Osteoblast (primary cell): Measurements from ENCODE around the gene CARD11. TPM values are rescaled to one million over a fixed set of nuclear protein-coding genes. Genes with fewer than 3 reads are reported as not detected.

ENCODE experiments used
- DNase-seq: peaks from one replicate; pipeline ENCODE4 v3.0.0; 2011; ENCODE audit warnings: low spot score, mixed read lengths; ENCODE audit not compliant: insufficient read length; ENCODE audit errors: missing footprints
- H2AFZ ChIP-seq: 2 replicates; pipeline ENCODE4 v1.6.0; 2011; ENCODE audit warnings: mild to moderate bottlenecking, low read length
- H3K27ac ChIP-seq: 2 replicates; pipeline ENCODE4 v1.5.1; 2011; ENCODE audit warnings: mild to moderate bottlenecking, low read depth, low read length, moderate library complexity
- H3K27me3 ChIP-seq: 2 replicates; pipeline ENCODE4 v1.6.0; 2012; ENCODE audit warnings: mild to moderate bottlenecking, control low read depth, inconsistent platforms, low read length, moderate library complexity; ENCODE audit not compliant: insufficient read depth
- H3K36me3 ChIP-seq: 2 replicates; pipeline ENCODE4 v1.5.1; 2011; ENCODE audit warnings: mild to moderate bottlenecking, low read length, control low read depth, moderate library complexity; ENCODE audit not compliant: insufficient read depth
- H3K4me1 ChIP-seq: 2 replicates; pipeline ENCODE4 v1.5.1; 2011; ENCODE audit warnings: mild to moderate bottlenecking, low read length, control low read depth, moderate library complexity; ENCODE audit not compliant: insufficient read depth
- H3K4me2 ChIP-seq: 2 replicates; pipeline ENCODE4 v1.6.0; 2011; ENCODE audit warnings: mild to moderate bottlenecking, low read length; ENCODE audit not compliant: insufficient read depth
- H3K4me3 ChIP-seq: fragments of 200-600 bp; sonication (generic); 3 replicates; pipeline ENCODE4 v1.5.1; 2012; ENCODE audit warnings: mild to moderate bottlenecking, low read length, inconsistent platforms; ENCODE audit not compliant: insufficient read depth
- H3K79me2 ChIP-seq: 2 replicates; pipeline ENCODE4 v1.6.0; 2012; ENCODE audit warnings: mild to moderate bottlenecking, low read length, control low read depth, inconsistent platforms; ENCODE audit not compliant: insufficient read depth
- H3K9me3 ChIP-seq: 2 replicates; pipeline ENCODE4 v1.5.1; 2011; ENCODE audit warnings: low read depth, low read length, control low read depth
- H4K20me1 ChIP-seq: 2 replicates; pipeline ENCODE4 v1.6.0; 2012; ENCODE audit warnings: mild to moderate bottlenecking, low read length, control low read depth; ENCODE audit not compliant: insufficient read depth
- CTCF ChIP-seq: IDR thresholded peaks from 2 replicates; pipeline ENCODE4 v1.5.1; 2011; ENCODE audit warnings: mild to moderate bottlenecking, low read depth, low read length, moderate library complexity; ENCODE audit errors: extremely low read depth
- total RNA-seq: library from RNA; depleted of rRNA; stranded (reverse); fragments of >200 nt; gene quantifications from 2 replicates; pipeline ENCODE4 v1.2.3, GENCODE V29; 2012

Gene CARD11
- total RNA-seq, 1 donor, result not detected

- no peaks in the 10 kb centered on the region for H3K4me1 ChIP-seq
- no peak overlapping the region for H3K4me3 ChIP-seq
- no peak overlapping the region for H2AFZ ChIP-seq
- TF ChIP-seq CTCF, result no peak
- no peaks in the 10 kb centered on the region for H3K36me3 ChIP-seq
- no peak for DNase-seq
- no peaks in the 10 kb centered on the region for H3K27me3 ChIP-seq
- no peak overlapping the region for H3K27ac ChIP-seq
- no peaks in the 10 kb centered on the region for H4K20me1 ChIP-seq
- H3K9me3 ChIP-seq, result no peaks in the 10 kb centered on the region
- no peaks in the 10 kb centered on the region for H3K79me2 ChIP-seq
- no peak overlapping the region for H3K4me2 ChIP-seq
Observed at GRCh38 chr7:3066506-3066905, 22.8 kb upstream of the CARD11 start.

- no peak for DNase-seq
- H3K27me3 ChIP-seq, result no peaks in the 10 kb centered on the region
- peak; percentile 34 for TF ChIP-seq CTCF
Observed at GRCh38 chr7:3065724-3066143, 22.1 kb upstream of the CARD11 start.

GRCh38 chr7:3064067-3064466 is 20.4 kb upstream of the CARD11 start:
- H3K9me3 ChIP-seq, result no peaks in the 10 kb centered on the region
- H3K79me2 ChIP-seq, result no peaks in the 10 kb centered on the region
- H4K20me1 ChIP-seq, result no peaks in the 10 kb centered on the region
- no peak for DNase-seq
- TF ChIP-seq CTCF, result no peak
- H3K4me3 ChIP-seq, result no peak overlapping the region
- H3K4me1 ChIP-seq, result no peaks in the 10 kb centered on the region
- no peak overlapping the region for H2AFZ ChIP-seq
- H3K27me3 ChIP-seq, result no peaks in the 10 kb centered on the region
- no peak overlapping the region for H3K4me2 ChIP-seq
- H3K27ac ChIP-seq, result no peak overlapping the region
- H3K36me3 ChIP-seq, result no peaks in the 10 kb centered on the region

More at GRCh38 chr7:3065724-3066143, 22.1 kb upstream of the CARD11 start:
- Histone ChIP-seq H3K36me3 (no peaks in the 10 kb centered on the region), H3K4me2 (no peak overlapping the region), H3K9me3 (no peaks in the 10 kb centered on the region), H3K4me3 (no peak overlapping the region), H2AFZ (no peak overlapping the region), H3K27ac (no peak overlapping the region), H3K79me2 (no peaks in the 10 kb centered on the region), H3K4me1 (no peaks in the 10 kb centered on the region), H4K20me1 (no peaks in the 10 kb centered on the region)

- no peaks in the 10 kb centered on the region for H3K27me3 ChIP-seq
- no peaks in the 10 kb centered on the region for H4K20me1 ChIP-seq
- no peak for DNase-seq
- no peaks in the 10 kb centered on the region for H3K79me2 ChIP-seq
- no peaks in the 10 kb centered on the region for H3K4me1 ChIP-seq
- H3K4me2 ChIP-seq, result no peak overlapping the region
- H3K36me3 ChIP-seq, result no peaks in the 10 kb centered on the region
- H3K27ac ChIP-seq, result no peak overlapping the region
- no peaks in the 10 kb centered on the region for H3K9me3 ChIP-seq
- H2AFZ ChIP-seq, result no peak overlapping the region
- H3K4me3 ChIP-seq, result no peak overlapping the region
- no peak for TF ChIP-seq CTCF
Observed at GRCh38 chr7:3063016-3063753, 19.5 kb upstream of the CARD11 start.
